Neural progenitor cell (in vitro differentiated cells): ENCODE measurements around the gene CTNNAL1.
"Not testable (repeated sequence)": the region's sequence is repeated elsewhere in the genome, so short reads cannot be mapped to it uniquely, and the experiment has no call there.

Experiments used
- EZH2phosphoT487 ChIP-seq: fragments of 200-600 bp; sonication (generic); IDR thresholded peaks from 2 replicates; pipeline ENCODE4 v1.6.1; 2017; ENCODE audit warnings: antibody characterized with exemption
- TF ChIP-seq, protein P1 (sequence below): fragments of 200-600 bp; sonication (generic); IDR thresholded peaks from 2 replicates; pipeline ENCODE4 v1.5.1; 2017; ENCODE audit warnings: antibody characterized with exemption, mild to moderate bottlenecking

DNA sequence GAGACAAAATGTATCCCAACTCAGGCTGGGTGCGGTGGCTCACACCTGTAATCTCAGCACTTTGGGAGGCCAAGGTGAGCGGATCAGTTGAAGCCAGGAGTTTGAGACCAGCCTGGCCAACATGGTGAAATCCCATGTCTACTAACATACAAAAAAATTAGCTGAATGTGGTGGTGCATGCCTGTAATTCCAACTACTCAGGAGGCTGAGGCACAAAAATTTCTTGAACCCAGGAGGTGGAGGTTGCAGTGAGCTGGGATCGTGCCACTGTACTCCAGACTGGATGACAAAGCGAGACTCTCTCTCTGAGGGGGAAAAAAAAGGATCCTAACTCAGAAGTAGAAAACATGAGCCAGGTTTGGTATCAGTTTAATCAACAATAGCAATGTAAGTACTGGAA is 39.8 kb upstream of the CTNNAL1 start:
- TF ChIP-seq EZH2phosphoT487 = not testable (repeated sequence)
- TF ChIP-seq, protein P1, sequence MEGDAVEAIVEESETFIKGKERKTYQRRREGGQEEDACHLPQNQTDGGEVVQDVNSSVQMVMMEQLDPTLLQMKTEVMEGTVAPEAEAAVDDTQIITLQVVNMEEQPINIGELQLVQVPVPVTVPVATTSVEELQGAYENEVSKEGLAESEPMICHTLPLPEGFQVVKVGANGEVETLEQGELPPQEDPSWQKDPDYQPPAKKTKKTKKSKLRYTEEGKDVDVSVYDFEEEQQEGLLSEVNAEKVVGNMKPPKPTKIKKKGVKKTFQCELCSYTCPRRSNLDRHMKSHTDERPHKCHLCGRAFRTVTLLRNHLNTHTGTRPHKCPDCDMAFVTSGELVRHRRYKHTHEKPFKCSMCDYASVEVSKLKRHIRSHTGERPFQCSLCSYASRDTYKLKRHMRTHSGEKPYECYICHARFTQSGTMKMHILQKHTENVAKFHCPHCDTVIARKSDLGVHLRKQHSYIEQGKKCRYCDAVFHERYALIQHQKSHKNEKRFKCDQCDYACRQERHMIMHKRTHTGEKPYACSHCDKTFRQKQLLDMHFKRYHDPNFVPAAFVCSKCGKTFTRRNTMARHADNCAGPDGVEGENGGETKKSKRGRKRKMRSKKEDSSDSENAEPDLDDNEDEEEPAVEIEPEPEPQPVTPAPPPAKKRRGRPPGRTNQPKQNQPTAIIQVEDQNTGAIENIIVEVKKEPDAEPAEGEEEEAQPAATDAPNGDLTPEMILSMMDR = not testable (repeated sequence)
